ENCODE measurements around the gene TUB.

GRCh38 chr11:8106679-8107078 lies 25.7 kb downstream of the TUB start:
- no peak for TF ChIP-seq CTCF (conservative IDR thresholded peaks at IDR 0.05; ENCODE audit: low read depth, low read length)
- TF ChIP-seq EZH2 (IDR thresholded peaks at IDR 0.05; ENCODE audit: borderline replicate concordance, low read depth, low read length, poor library complexity, severe bottlenecking) = no peak

All from A673 (cell line).